ENCODE measurements around the gene MPPED2.

MPPED2 gene

DNA sequence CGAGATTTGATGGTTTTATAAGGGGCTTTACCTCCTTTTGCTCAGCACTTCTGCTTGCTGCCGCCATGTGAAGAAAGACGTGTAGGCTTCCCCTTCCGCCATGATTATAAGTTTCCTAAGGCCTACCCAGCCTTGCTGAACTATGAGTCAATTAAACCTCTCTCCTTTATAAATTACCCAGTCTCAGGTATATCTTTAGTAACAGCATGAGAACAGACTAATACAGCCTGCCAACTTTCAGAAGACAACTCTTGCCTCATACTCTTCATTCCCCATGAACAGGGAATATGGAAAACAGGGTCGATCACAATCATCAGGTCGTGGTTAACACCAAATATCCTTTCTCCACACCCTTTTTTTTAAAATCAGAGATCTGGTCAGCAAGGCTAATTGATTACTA, 83.0 kb downstream of the MPPED2 start:
- WGBS, 2 experiments (ENCODE audit: insufficient coverage in 2 of 2) = 81 to 87% methylated on average over 5 to 6 of the region's 6 CpGs
- Histone ChIP-seq H3K27ac (ENCODE audit: low read depth, low read length, severe bottlenecking) (no peak overlapping the region), H3K9me3 (ENCODE audit: control insufficient read depth, low read length) (no peaks in the 10 kb centered on the region), H3K4me1 (ENCODE audit: control insufficient read depth, insufficient read depth, low read length, poor library complexity, severe bottlenecking) (peaks cover 3% of the 10 kb centered on the region), H3K36me3 (ENCODE audit: control insufficient read depth, insufficient read depth, low read length) (no peaks in the 10 kb centered on the region), H3K4me3 (ENCODE audit: extremely low read depth, insufficient read depth, low read length, poor library complexity, severe bottlenecking) (no peak overlapping the region)

DNA sequence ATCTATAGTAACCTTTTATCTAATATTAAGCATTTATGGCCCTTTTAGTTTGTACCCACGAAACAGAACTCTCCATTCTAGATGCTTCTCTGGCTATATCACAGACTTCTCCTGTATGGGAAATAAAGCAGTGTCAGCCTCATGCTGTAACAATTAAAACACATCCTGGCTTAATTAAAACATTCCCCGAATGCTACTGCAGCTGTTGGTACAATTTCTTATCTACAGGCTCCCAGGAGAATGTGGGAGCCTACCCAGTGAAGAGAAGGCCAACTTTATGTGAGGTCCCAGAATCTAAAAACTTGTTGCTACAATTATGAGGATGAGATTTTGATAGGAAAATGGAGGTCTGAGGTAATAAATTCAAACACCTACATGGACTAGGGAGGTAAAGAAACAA, 83.8 kb downstream of the MPPED2 start:
- no peak overlapping the region for H3K27ac ChIP-seq (ENCODE audit: low read depth, low read length, severe bottlenecking)
- no peaks in the 10 kb centered on the region for H3K9me3 ChIP-seq (ENCODE audit: control insufficient read depth, low read length)
- WGBS, 2 experiments (ENCODE audit: insufficient coverage in 2 of 2) = 100% methylated on average over 1 of the region's 2 CpGs
- H3K4me3 ChIP-seq (ENCODE audit: extremely low read depth, insufficient read depth, low read length, poor library complexity, severe bottlenecking) = no peak overlapping the region
- peaks cover 3% of the 10 kb centered on the region for H3K4me1 ChIP-seq (ENCODE audit: control insufficient read depth, insufficient read depth, low read length, poor library complexity, severe bottlenecking)
- H3K36me3 ChIP-seq (ENCODE audit: control insufficient read depth, insufficient read depth, low read length) = no peaks in the 10 kb centered on the region

DNA sequence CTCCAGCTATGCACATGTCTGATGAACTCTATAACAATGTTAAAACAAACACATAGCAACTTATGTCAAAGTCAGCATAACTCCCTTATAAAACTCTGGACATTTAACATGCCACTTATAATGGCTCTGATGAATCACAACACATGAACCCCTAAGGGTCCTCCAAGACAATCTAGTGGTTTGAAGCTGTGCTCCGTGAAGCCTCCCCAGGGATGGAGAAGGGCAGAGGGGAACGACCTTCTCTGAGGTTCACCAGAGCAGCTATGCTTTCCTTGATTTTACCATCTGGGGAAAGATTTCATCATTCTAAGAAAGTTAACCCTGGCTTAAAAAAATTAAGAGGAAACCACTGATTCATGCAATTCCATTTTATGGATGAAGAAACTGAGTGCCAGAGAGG, 84.4 kb downstream of the MPPED2 start:
- Histone ChIP-seq H3K4me1 (ENCODE audit: control insufficient read depth, insufficient read depth, low read length, poor library complexity, severe bottlenecking) (peaks cover 3% of the 10 kb centered on the region), H3K27ac (ENCODE audit: low read depth, low read length, severe bottlenecking) (no peak overlapping the region), H3K4me3 (ENCODE audit: extremely low read depth, insufficient read depth, low read length, poor library complexity, severe bottlenecking) (no peak overlapping the region), H3K36me3 (ENCODE audit: control insufficient read depth, insufficient read depth, low read length) (no peaks in the 10 kb centered on the region), H3K9me3 (ENCODE audit: control insufficient read depth, low read length) (no peaks in the 10 kb centered on the region)
- no CpG with 5 or more reads among the region's 2 CpGs for whole genome bisulfite sequencing, 2 experiments (ENCODE audit: insufficient coverage in 2 of 2)

DNA sequence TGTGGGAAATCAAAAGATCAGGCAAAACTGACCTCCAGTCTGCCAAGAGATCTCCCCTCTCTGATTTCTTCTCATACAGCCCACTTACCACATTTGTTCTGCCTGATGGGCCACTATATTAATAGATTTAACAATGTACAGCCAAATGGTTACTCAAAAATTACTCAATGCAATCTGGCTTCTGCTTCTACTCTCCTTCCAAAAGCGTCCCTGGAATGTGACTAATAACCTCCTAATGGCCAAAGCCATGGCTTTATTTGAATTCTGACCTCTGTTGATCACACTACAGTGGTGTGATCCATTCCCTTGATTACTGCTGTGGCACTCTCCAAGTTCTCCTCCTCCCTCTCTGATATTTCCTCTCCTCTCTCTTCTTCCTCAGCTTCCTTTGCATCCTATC, 86.2 kb downstream of the MPPED2 start:
- no peak overlapping the region for H3K4me3 ChIP-seq (ENCODE audit: extremely low read depth, insufficient read depth, low read length, poor library complexity, severe bottlenecking)
- H3K4me1 ChIP-seq (ENCODE audit: control insufficient read depth, insufficient read depth, low read length, poor library complexity, severe bottlenecking) = peaks cover 3% of the 10 kb centered on the region
- H3K36me3 ChIP-seq (ENCODE audit: control insufficient read depth, insufficient read depth, low read length) = no peaks in the 10 kb centered on the region
- H3K9me3 ChIP-seq (ENCODE audit: control insufficient read depth, low read length) = no peaks in the 10 kb centered on the region
- H3K27ac ChIP-seq (ENCODE audit: low read depth, low read length, severe bottlenecking) = no peak overlapping the region
- WGBS, 2 experiments (ENCODE audit: insufficient coverage in 2 of 2) = 77 to 91% methylated on average over 1 of the region's 1 CpG

DNA sequence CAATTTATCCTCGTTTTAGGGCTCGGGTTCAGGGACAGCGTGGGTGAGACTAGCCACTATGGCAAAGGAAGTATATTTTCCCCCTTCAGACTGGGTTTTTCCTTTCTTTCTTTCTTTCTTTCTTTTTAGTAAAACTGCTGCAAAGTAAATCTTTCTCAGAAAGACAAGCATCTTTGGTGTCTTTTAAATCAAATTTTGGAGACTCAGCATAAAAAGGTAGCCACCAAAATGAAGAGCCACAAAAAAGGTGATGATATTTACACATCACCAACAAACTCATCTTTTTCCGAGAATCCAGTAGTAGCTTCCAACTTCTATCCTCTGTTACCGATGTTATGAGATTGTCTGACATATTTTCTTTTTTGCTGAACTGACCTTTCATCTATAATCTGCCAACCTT, 88.6 kb downstream of the MPPED2 start:
- H3K9me3 ChIP-seq (ENCODE audit: control insufficient read depth, low read length) = no peaks in the 10 kb centered on the region
- 92 to 94% methylated on average over 4 of the region's 5 CpGs for WGBS, 2 experiments (ENCODE audit: insufficient coverage in 2 of 2)

DNA sequence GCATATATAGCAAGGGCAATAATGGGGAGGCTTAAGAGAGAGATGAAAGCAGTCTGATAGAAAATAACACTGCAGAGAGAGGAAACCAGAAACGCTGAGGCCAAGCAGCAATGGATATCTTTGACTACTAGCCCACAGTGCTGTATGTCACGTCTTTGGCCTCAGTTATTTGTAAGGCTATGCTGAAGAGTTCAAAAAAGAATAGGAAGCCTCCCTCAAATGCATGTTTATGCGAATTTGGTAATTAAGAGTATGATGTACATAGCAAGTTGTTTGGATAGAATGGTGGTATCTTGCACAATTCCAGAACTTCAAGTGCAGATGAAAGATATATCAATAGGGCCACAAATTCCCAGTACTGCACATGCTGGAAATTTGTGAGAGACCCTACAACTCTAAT, 89.2 kb downstream of the MPPED2 start:
- WGBS, 2 experiments (ENCODE audit: insufficient coverage in 2 of 2) = 90 to 100% methylated on average over 1 to 3 of the region's 3 CpGs
- peaks cover 3% of the 10 kb centered on the region for H3K4me1 ChIP-seq (ENCODE audit: control insufficient read depth, insufficient read depth, low read length, poor library complexity, severe bottlenecking)

More for the DNA sequence above, 88.6 kb downstream of the MPPED2 start:
- Histone ChIP-seq H3K4me1 (ENCODE audit: control insufficient read depth, insufficient read depth, low read length, poor library complexity, severe bottlenecking) (peaks cover 3% of the 10 kb centered on the region), H3K27ac (ENCODE audit: low read depth, low read length, severe bottlenecking) (no peak overlapping the region), H3K4me3 (ENCODE audit: extremely low read depth, insufficient read depth, low read length, poor library complexity, severe bottlenecking) (no peak overlapping the region), H3K36me3 (ENCODE audit: control insufficient read depth, insufficient read depth, low read length) (no peaks in the 10 kb centered on the region)

DNA sequence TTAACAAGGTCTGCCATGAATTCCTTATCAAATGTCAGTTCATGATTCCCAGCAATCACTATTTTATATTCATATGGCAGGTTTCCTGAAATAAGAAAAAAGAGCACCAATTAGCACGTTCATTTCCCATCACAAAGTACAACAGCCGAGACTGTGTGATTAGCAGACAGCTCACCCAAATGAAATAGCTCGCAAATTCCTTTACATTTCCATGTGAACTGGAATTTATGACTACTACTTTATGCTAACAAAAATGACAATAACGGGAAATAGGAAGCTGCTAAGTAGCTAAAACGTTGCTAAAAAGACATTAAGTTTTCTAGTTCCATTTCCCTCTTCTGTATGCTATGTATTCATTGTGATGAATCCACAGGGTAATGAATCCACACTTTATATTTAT, 90.7 kb downstream of the MPPED2 start:
- Histone ChIP-seq H3K4me3 (ENCODE audit: extremely low read depth, insufficient read depth, low read length, poor library complexity, severe bottlenecking) (no peak overlapping the region), H3K27ac (ENCODE audit: low read depth, low read length, severe bottlenecking) (no peak overlapping the region), H3K36me3 (ENCODE audit: control insufficient read depth, insufficient read depth, low read length) (no peaks in the 10 kb centered on the region), H3K9me3 (ENCODE audit: control insufficient read depth, low read length) (no peaks in the 10 kb centered on the region), H3K4me1 (ENCODE audit: control insufficient read depth, insufficient read depth, low read length, poor library complexity, severe bottlenecking) (peaks cover 2% of the 10 kb centered on the region)
- 88% methylated on average over 4 of the region's 5 CpGs; no CpG with 5 or more reads in 1 of the 2 experiments for WGBS, 2 experiments (ENCODE audit: insufficient coverage in 2 of 2)

More for the DNA sequence above, 89.2 kb downstream of the MPPED2 start:
- Histone ChIP-seq H3K36me3 (ENCODE audit: control insufficient read depth, insufficient read depth, low read length) (no peaks in the 10 kb centered on the region), H3K9me3 (ENCODE audit: control insufficient read depth, low read length) (no peaks in the 10 kb centered on the region), H3K27ac (ENCODE audit: low read depth, low read length, severe bottlenecking) (no peak overlapping the region), H3K4me3 (ENCODE audit: extremely low read depth, insufficient read depth, low read length, poor library complexity, severe bottlenecking) (no peak overlapping the region)

DNA sequence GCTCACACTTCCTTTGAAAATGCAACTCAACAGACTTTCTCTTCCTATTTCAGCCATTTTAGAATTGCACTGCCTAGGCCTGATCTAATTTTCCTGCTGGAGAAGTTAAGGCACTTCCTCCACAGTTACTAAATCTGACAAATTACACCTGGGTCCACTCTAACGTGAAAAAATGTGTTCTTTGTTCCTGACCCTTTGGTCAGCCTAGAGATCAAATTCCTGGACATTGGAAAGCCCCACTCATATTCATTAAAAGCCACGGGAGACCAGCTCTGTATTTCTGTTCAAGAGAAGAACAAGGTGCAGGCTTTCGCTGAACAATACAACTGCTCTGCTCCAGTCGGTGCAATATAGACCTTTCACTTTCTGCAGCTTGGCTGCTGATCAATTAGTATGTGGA, 96.6 kb downstream of the MPPED2 start:
- Histone ChIP-seq H3K9me3 (ENCODE audit: control insufficient read depth, low read length) (no peaks in the 10 kb centered on the region), H3K4me1 (ENCODE audit: control insufficient read depth, insufficient read depth, low read length, poor library complexity, severe bottlenecking) (peaks cover 20% of the 10 kb centered on the region), H3K36me3 (ENCODE audit: control insufficient read depth, insufficient read depth, low read length) (no peaks in the 10 kb centered on the region), H3K27ac (ENCODE audit: low read depth, low read length, severe bottlenecking) (no peak overlapping the region), H3K4me3 (ENCODE audit: extremely low read depth, insufficient read depth, low read length, poor library complexity, severe bottlenecking) (no peak overlapping the region)
- WGBS, 2 experiments (ENCODE audit: insufficient coverage in 2 of 2) = 72 to 89% methylated on average over 2 to 3 of the region's 4 CpGs

DNA sequence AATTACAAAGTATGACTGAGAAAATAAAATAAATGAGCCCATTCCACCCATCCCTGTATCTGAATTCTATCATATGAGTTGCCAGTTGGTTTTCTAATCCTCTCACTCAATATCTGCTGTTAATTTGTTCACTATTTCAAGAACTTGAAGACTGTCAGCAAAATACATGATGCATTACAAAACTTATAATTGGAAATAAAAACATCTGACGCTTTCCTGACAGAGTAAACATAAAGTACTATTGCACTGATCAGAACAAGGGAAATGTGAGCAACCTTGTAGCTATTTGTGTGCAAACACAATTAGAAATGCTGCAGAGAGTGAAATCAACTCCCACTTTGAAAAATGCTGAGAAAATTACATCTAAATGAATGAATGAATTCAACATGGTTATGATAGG, 97.1 kb downstream of the MPPED2 start:
- H3K27ac ChIP-seq (ENCODE audit: low read depth, low read length, severe bottlenecking) = no peak overlapping the region
- H3K4me1 ChIP-seq (ENCODE audit: control insufficient read depth, insufficient read depth, low read length, poor library complexity, severe bottlenecking) = peaks cover 20% of the 10 kb centered on the region
- H3K36me3 ChIP-seq (ENCODE audit: control insufficient read depth, insufficient read depth, low read length) = no peaks in the 10 kb centered on the region
- WGBS, 2 experiments (ENCODE audit: insufficient coverage in 2 of 2) = no CpG with 5 or more reads among the region's 1 CpG
- no peaks in the 10 kb centered on the region for H3K9me3 ChIP-seq (ENCODE audit: control insufficient read depth, low read length)
- H3K4me3 ChIP-seq (ENCODE audit: extremely low read depth, insufficient read depth, low read length, poor library complexity, severe bottlenecking) = no peak overlapping the region

DNA sequence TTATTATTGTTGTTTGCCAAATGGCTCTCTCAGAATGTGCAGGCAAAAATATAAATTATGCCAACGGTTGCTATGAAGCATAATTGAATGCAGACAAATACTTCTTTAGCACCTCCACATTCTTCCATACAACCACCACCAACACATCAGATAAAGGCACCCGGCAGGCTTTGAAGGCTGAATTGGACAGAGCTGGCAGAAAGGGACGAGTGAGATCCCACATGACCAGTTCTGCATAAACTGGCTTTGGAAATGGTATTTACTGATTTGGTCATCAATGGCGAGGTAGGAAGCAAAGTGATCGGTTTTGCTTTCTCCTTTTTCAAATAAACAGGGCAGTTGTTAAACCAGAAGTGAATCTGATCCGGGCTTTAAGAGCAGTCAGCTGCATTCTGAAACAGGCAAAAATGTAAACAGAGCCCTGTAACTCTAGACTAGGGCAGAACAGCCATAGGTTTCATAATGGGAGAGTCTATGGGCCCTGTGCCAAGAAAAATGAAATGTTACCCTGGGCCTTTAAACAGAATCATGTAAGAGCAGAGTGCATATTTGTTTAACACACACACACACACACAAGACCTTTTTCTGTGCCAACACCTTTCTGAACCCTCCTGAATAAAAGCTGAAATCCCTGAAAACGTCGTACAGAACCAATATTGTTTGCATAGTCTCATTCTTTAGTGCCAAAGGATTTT, 97.7 kb downstream of the MPPED2 start:
- Histone ChIP-seq H3K4me1 (ENCODE audit: control insufficient read depth, insufficient read depth, low read length, poor library complexity, severe bottlenecking) (peaks cover 20% of the 10 kb centered on the region), H3K4me3 (ENCODE audit: extremely low read depth, insufficient read depth, low read length, poor library complexity, severe bottlenecking) (no peak overlapping the region), H3K36me3 (ENCODE audit: control insufficient read depth, insufficient read depth, low read length) (no peaks in the 10 kb centered on the region), H3K27ac (ENCODE audit: low read depth, low read length, severe bottlenecking) (peak overlapping the region; percentile 16), H3K9me3 (ENCODE audit: control insufficient read depth, low read length) (no peaks in the 10 kb centered on the region)
- WGBS, 2 experiments (ENCODE audit: insufficient coverage in 2 of 2) = 79 to 91% methylated on average over 5 to 6 of the region's 8 CpGs

DNA sequence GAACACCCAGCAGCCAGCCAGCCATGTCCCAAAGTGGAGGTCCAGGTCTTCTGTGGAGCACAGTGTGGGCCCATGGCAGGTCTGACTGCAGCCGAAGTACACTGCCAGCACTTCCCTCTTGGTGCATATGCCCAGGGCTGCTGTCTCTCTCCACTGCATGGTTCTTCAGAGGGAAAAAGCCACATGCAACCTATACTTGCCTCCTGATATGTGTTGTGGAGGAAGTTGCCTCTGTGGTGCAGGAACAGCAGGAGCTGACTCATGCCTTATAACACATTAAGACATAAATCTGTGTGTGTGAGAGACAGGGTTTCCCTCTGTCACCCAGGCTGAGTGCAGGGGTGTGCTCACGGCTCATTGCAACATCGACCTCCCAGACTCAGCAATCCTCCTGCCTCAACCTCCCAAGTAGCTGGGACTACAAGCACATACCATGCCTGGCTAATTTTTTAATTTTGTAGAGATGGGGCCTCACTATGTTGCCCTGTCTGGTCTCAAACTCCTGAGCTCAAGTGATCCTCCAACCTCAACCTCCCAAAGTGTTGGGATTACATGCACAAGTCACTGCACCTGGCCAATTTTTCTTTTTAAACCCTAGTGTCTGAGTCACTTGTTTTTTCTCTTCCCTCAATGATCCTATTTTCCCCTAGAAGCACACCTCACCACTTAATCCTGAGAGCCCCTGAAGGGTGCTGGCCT, 98.8 kb downstream of the MPPED2 start:
- Histone ChIP-seq H3K4me3 (ENCODE audit: extremely low read depth, insufficient read depth, low read length, poor library complexity, severe bottlenecking) (no peak overlapping the region), H3K36me3 (ENCODE audit: control insufficient read depth, insufficient read depth, low read length) (no peaks in the 10 kb centered on the region), H3K27ac (ENCODE audit: low read depth, low read length, severe bottlenecking) (no peak overlapping the region), H3K9me3 (ENCODE audit: control insufficient read depth, low read length) (no peaks in the 10 kb centered on the region), H3K4me1 (ENCODE audit: control insufficient read depth, insufficient read depth, low read length, poor library complexity, severe bottlenecking) (peaks cover 20% of the 10 kb centered on the region)
- WGBS, 2 experiments (ENCODE audit: insufficient coverage in 2 of 2) = 90% methylated on average over 3 of the region's 3 CpGs
